HG03039 (cell line): Measurements from ENCODE around the gene OR2G3.

Source experiments
- ATAC-seq: cut with Tn5 transposase; IDR thresholded peaks from one replicate; pipeline ENCODE4 v1.9.1; 2021; ENCODE audit warnings: mild to moderate bottlenecking, moderate library complexity; ENCODE audit not compliant: unreplicated experiment

Gene OR2G3

DNA sequence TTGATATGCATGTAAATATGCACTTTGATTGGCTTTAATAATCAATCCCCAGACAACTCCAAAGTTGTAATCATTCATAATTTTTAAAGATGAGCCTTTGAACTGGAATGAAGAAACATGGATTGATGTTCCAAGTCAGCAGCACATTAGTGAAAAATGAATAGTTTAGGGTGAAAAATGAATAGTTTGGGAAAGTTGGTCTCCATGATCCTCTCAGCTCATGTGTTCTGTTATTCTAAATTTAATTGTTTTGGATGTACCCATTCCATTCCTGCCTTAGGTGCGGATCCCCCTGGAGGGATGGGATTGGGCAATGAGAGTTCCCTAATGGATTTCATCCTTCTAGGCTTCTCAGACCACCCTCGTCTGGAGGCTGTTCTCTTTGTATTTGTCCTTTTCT lies at the start of gene OR2G3:
Gene OR2G3, plus strand, starts transcription at position 301 of the 400 bp plus-strand sequence. Its CDS starts 0 bp downstream, at position 301.
- ATAC-seq: no peak

GRCh38 chr1:247557926-247558674 lies 47.3 kb upstream of the OR2G3 start:
- ATAC-seq: no peak

- no peak for ATAC-seq
Measured at GRCh38 chr1:247561711-247562110, 43.7 kb upstream of the OR2G3 start.

DNA sequence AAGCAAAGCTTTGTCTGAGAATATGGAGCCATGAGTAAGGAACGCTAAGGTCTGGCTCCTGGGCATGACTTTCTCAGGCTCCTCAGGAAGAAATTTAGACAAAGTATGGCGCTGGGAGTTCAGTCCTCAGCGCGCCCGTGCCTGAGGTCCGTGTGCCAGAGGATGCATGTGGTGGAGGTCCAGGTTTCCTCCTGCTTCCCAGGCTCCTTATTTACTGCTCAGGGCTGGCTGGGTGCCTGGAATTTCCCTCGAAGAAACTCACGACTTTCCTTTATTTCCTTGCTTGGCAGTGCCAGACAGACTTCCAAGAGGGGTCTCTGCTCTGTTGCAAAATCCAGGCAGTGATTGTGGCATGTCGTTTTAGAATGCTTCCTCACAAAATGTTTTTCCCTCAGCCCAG lies 43.2 kb upstream of the OR2G3 start:
- no peak for ATAC-seq

GRCh38 chr1:247574236-247574635 lies 31.1 kb upstream of the OR2G3 start:
- ATAC-seq: no peak

DNA sequence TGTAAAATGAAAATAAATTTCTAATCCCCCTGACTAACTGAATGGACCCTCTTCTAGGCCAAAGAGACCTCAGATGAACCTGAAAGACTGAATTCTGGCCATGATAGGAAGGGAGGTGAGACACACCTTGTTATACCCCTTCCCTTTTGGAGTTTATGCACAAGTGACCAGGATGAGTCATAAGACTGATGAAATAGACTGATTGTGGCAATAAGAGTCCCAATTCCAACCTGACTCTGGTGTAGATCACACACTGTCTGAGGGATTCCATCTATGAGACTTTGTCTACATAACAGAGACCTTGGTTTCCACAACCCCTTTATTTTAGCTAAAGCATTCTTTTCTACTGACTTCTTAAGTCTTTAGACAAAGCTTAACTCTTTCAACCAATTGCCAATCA lies 30.7 kb upstream of the OR2G3 start:
- ATAC-seq: no peak

DNA sequence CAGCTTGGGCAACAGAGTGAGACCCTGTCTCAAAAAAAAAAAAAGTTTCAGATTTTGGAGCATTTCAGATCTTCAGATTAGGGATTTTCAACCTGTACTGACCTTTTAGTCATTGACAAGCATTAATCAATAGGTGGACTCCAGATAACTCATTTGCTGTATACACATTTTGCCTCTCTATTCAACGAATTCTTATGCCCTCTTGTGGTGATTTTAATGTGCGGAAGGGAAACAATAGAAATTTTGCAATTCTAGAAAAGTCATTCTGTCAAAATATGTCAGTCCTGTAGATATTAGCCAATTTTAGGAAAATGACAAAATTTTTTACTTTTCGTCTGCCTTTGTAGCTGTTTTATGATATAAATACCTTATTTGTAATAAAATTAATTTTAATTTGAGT lies 28.9 kb upstream of the OR2G3 start:
- ATAC-seq: no peak

GRCh38 chr1:247578946-247579460 lies 26.4 kb upstream of the OR2G3 start:
- ATAC-seq: no peak

DNA sequence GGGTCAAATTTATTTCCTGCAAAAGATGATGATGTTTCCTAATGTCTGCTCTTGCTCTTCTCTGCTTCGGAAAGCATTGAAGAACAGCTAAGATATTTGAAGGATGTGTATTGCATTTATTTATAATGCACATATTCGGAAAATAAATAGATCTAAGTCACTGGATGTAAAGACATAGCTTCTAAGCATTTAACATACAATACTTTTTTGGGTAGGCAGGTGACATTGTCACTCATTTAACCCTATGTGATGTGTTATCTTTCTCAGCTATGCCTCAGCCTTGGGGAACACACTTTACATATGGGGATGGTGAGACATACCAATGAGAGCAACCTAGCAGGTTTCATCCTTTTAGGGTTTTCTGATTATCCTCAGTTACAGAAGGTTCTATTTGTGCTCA lies 17.3 kb upstream of the OR2G3 start, which contains the start of gene OR2G2:
Gene OR2G2, plus strand, starts transcription at position 301 of the 400 bp plus-strand sequence. Its CDS starts 0 bp downstream, at position 301.
- no peak for ATAC-seq

DNA sequence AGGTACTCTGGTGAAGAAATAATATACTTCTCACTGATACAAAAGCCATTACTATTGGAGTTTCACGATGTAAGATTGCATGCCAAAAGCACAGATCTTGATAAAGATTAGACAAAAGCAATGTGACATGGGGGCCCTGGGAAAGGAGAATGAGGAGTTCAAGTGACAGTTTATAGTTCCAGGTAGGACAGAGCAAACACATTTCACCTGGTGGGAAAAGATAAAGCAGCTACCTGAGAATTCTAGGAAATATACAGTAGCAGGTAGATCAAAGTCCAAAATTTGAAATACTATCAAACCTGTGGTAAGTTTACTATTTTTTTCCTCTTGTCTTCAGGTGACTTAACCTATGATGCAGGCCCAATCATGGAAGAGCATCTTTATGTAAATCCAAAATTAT lies 8.0 kb downstream of the OR2G3 start:
- no peak for ATAC-seq

DNA sequence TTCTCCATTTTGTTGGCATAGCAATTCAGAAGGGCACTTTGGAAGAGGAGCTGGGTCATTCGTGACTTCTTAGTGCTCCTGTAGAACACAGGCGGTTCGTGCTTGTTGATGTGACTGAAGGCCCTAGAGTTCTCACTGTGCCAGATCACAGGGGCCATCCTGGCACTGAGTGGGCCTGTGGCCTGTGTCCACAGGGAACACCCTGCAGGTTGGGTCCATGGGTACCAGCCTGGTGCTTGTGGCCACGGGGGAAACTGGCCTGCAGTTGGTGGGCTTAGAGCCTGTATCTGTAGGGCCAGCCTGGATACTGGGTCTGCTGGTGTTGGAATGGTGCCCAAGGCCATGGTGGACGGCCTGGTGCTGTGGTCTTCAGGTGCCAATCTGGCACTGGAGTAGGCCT lies 9.2 kb downstream of the OR2G3 start:
- ATAC-seq: no peak

DNA sequence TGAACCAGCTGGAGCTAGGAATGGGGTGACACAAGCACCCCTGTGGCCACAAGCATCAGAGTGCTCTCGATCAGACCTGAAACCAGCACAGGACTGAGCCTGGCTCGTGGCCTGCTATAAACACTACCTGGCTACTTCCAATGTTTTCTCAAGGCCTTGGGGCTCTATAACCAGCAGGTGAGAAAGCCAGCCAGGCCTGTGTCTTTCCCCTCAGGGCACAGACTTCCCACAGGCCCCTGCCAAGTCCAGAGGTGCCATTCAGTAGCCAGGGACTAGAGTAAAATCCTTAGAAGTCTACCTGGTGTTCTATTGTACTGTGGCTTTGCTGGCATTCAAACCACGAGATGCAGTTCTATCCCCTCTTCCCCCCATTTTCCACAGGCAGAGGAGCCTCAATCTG lies 22.6 kb downstream of the OR2G3 start:
- no peak for ATAC-seq

- ATAC-seq: no peak
Measured at GRCh38 chr1:247638011-247638410, 32.6 kb downstream of the OR2G3 start.

DNA sequence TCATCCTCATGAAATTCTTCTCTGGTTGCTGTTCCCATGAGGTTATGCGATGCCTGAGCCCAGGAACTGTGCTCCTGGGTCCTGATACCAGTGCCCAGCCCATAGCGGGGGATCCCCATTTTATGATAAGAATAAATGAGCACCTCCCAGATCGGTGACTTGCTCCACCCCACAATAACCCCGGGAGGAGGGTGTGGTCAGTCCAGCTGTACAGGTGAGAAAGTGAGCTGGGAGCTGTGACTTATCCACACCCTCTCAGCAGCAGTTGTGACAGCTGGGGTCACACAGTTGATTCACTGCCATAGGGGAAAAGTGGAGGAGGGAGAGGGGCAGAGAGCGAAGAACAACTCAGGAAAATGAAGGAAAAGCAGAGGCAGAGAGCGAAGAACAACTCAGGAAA lies 33.4 kb downstream of the OR2G3 start:
- ATAC-seq: no peak

DNA sequence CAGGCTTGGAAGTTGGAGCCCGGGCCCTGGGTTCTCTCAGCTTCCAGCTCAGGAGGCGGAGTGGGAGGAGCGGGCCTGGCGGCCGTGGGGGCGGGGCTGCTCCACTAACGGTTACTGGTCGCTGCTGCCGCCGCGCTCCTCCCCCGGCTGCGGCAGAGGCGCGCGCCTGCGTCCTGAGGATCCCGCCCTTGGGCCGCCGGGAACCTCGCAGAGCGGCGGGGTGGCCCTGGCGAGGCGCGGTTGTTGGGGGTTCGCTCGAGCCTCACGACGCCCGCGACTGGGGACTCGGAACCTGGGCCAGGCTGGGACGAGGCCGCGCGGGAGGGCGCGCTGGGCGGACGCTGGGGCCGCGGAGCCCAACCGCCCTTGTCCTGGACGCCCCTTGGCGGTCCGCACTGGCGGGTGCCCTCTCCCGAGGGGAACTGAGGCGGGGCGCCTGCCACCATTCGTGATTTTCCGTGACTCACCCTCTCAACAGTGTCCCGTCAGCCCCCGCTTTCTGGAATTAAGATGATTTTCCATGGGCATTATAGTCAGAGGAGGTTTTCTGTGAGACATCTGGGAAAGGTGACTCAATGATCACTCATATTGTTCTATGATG lies 34.1 kb downstream of the OR2G3 start:
- no peak for ATAC-seq

DNA sequence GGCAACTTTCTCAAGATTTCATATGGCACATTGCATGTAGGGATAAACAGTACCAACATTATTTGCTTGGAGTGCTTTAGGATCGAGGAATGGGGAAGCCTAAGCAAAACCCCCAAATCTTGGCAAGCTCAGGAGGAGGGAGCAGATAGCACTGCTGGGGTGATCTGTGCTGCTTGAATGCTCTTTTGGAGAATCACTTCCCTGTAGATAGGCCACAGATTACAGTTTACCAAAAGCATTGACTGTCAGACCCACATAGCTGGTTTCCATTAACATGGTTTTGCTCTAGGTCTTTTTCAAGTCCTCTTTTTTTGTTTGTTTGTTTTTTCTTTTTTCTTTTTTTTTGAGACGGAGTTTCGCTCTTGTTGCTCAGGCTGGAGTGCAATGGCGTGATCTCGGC lies 37.4 kb downstream of the OR2G3 start:
- no peak for ATAC-seq

DNA sequence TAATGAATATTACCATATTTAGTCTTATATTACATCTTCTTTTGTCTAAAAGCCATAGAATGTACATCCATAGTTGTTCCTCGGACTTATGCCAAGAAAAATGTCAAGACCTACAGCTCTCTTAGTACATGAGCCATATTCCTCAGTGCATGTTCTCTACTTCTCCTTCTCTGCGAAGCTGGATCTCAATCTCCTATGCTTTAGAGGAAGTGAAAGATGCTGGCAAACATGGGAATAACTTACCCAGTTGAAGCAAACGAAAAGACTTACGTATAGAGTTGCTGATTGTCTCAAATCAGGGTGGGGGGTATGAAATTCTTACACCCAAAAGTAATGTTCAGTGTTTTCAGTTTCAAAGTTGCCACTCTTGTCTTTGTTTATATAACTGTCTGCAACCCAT lies 41.5 kb downstream of the OR2G3 start:
- ATAC-seq: no peak

DNA sequence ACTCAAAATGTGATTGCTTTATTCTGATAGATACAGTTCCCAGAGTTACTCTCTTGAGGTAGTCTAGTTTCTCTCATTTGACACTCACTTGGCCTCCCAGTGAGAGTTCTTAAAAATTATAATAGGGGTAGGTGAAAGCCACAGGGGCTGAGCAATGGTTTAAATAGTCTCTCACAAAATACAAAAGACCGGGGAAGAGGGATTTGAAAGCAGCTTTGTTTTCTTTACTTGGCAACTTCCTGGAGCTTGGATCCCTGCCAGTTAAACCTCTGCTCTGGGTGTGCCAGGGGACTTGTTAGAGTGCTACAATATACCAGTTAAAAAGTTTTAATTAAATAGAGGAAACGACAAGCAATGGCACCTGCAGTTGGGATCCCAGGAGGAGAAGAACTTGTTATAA lies 42.5 kb downstream of the OR2G3 start:
- ATAC-seq: no peak

DNA sequence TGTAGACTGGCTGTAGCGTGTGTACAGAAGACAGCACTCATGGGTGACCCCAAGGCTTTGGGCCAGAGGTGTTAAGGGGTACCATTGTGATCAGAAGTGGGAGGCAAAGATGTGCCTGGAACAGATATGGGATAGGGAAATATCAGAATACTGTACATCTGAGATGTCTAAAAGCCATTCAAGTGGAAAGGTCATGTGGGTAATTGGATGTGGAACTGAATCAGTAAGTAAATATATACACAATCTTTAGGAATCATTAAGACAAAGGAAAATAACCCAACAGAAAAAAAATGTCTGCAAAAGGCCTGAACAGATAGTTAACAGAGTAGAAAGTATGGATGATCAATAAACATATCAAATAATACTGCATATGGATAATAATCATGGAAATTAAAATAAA lies 47.7 kb downstream of the OR2G3 start:
- ATAC-seq: no peak
